GM06990 (cell line): Measurements from ENCODE around the gene STX12.

Source experiments
- DNase-seq: peaks from one replicate; pipeline ENCODE4 v3.0.0-alpha.2; 2011; ENCODE audit not compliant: insufficient read length; ENCODE audit errors: extremely low read depth
- H3K27me3 ChIP-seq: replicated peaks from 2 replicates; pipeline ENCODE4 v1.6.0; 2011; ENCODE audit warnings: low read length; ENCODE audit not compliant: control insufficient read depth, insufficient read depth
- H3K36me3 ChIP-seq: 2 replicates; pipeline ENCODE4 v1.5.1; 2011; ENCODE audit warnings: low read length; ENCODE audit not compliant: control insufficient read depth, insufficient read depth
- H3K4me3 ChIP-seq: replicated peaks from 2 replicates; pipeline ENCODE4 v1.5.1; 2011; ENCODE audit warnings: low read depth, mild to moderate bottlenecking, control low read depth, low read length
- CTCF ChIP-seq: IDR thresholded peaks from 2 replicates; pipeline ENCODE4 v1.5.1; 2011; ENCODE audit warnings: low read length, control low read depth, mild to moderate bottlenecking, inconsistent platforms; ENCODE audit not compliant: insufficient read depth, poor library complexity, severe bottlenecking

The STX12 gene

GRCh38 chr1:27779122-27779521 is 6.1 kb downstream of the STX12 start:
- no peak for TF ChIP-seq CTCF
- DNase-seq = no peak

GRCh38 chr1:27782950-27783349 is 9.9 kb downstream of the STX12 start:
- H3K4me3 ChIP-seq = no peak overlapping the region
- no peak for DNase-seq
- H3K27me3 ChIP-seq = no peaks in the 10 kb centered on the region
- no peak for TF ChIP-seq CTCF
- H3K36me3 ChIP-seq = no peaks in the 10 kb centered on the region; the same call in none of the 2 replicates

More at GRCh38 chr1:27779122-27779521, 6.1 kb downstream of the STX12 start:
- Histone ChIP-seq H3K4me3 (no peak overlapping the region), H3K27me3 (no peaks in the 10 kb centered on the region), H3K36me3 (no peaks in the 10 kb centered on the region; the same call in none of the 2 replicates)

GRCh38 chr1:27784700-27785099 is 11.7 kb downstream of the STX12 start:
- no peak overlapping the region for H3K4me3 ChIP-seq
- DNase-seq = no peak
- no peak for TF ChIP-seq CTCF
- peaks cover 3% of the 10 kb centered on the region for H3K36me3 ChIP-seq
- no peaks in the 10 kb centered on the region for H3K27me3 ChIP-seq

GRCh38 chr1:27785781-27786455 is 12.9 kb downstream of the STX12 start:
- Histone ChIP-seq H3K4me3 (no peak overlapping the region), H3K27me3 (no peaks in the 10 kb centered on the region), H3K36me3 (peaks cover 5% of the 10 kb centered on the region)
- no peak for DNase-seq
- no peak for TF ChIP-seq CTCF

- DNase-seq = no peak
- no peaks in the 10 kb centered on the region for H3K27me3 ChIP-seq
- TF ChIP-seq CTCF = no peak
- H3K36me3 ChIP-seq = peaks cover 6% of the 10 kb centered on the region
- H3K4me3 ChIP-seq = no peak overlapping the region
Measured at GRCh38 chr1:27787895-27788294, 14.9 kb downstream of the STX12 start.
